Measurements from ENCODE around the gene POLR2E. TPM values are rescaled to one million over a fixed set of nuclear protein-coding genes. Genes with fewer than 3 reads are reported as not detected.

POLR2E gene
- total and polyA plus RNA-seq, 9 of the 15 experiments (the other 6 are each of a cell fraction or from before 2014, with no cell fraction given): 3.4 to 413 (median 244) TPM

DNA sequence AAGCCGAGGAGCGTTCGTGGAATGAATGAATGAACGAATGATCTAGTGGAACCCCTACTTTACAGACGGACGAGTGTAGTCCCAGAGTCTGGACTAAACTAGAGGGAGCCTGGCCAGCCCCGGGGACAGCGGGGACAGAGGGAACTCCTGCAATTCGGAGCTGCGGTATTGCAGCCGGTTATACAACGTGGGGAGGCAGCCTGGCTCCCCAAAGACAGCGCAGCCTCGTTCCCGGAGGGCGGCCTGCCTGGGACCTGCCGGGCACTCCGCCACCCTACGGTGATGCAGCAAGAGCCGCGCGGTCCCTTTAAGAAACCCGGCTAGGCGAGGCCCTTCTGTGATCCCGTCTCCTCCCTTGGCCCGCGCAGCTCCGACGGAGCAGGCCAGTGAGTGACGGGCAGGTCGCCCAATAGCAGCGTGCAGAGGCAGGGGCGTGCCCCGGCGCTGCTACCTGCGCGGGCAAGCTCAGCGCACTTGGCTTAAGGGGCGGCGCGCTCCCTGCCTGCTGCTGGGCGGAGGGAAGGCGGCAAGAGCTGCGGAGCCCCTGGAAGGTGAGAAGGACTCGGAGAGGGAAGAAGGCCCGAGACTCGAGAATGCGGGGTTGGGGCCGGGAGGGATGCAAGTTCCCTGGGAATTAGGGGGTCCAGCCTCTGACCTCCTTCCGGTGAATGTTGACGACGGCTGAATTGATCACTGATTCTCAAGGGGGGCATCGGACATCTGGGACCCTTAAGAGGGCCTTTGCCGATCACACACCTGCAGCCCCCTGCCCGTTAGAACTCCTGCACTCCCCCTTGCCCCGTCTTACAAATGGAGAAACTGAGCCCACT lies 55.3 kb downstream of the POLR2E start, which contains the start of gene ABCA7 (continued):
- TF ChIP-seq, protein P1, sequence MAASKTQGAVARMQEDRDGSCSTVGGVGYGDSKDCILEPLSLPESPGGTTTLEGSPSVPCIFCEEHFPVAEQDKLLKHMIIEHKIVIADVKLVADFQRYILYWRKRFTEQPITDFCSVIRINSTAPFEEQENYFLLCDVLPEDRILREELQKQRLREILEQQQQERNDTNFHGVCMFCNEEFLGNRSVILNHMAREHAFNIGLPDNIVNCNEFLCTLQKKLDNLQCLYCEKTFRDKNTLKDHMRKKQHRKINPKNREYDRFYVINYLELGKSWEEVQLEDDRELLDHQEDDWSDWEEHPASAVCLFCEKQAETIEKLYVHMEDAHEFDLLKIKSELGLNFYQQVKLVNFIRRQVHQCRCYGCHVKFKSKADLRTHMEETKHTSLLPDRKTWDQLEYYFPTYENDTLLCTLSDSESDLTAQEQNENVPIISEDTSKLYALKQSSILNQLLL (CRISPR knock-in tag; IDR thresholded peaks at IDR 0.05; ENCODE audit: borderline replicate concordance): no peak
- TF ChIP-seq ATF1 (CRISPR knock-in tag; IDR thresholded peaks at IDR 0.05): peak; percentile 40
- TF ChIP-seq ATF1 (tag; IDR thresholded peaks at IDR 0.05): peak; percentile 69
- peak; percentile 84 for TF ChIP-seq CCNT2 (IDR thresholded peaks at IDR 0.05; ENCODE audit: borderline replicate concordance, extremely low read depth, insufficient read length, low read depth, low read length)
- peak; percentile 58 for TF ChIP-seq XRCC5 (IDR thresholded peaks at IDR 0.05; ENCODE audit: low read depth, low read length)
- 0 out of 2 replicates have a peak, but pooled peaks have one; percentile 51 for TF ChIP-seq KLF13 (tag; IDR thresholded peaks at IDR 0.05; ENCODE audit: borderline replicate concordance, low read depth)
- peak; percentile 73 for TF ChIP-seq L3MBTL2 (IDR thresholded peaks at IDR 0.05)
- no peak for TF ChIP-seq XRCC3 (IDR thresholded peaks at IDR 0.05)
- 0 out of 2 replicates have a peak, but pooled peaks have one; percentile 15 for TF ChIP-seq ZNF780A (CRISPR knock-in tag; IDR thresholded peaks at IDR 0.05)
- TF ChIP-seq MXI1 (IDR thresholded peaks at IDR 0.05; ENCODE audit: low read depth, low read length): 0 out of 2 replicates have a peak, but pooled peaks have one; percentile 18
- TF ChIP-seq RCOR1 (IDR thresholded peaks at IDR 0.05; ENCODE audit: borderline replicate concordance in 1 of 2, low read depth in 2 of 2, low read length in 2 of 2): 0 out of 4 replicates have a peak, but pooled peaks of 1 of the 2 experiments have one; percentile 49
- TF ChIP-seq SRSF3 (IDR thresholded peaks at IDR 0.05; ENCODE audit: insufficient read depth, low read length): no peak
- peak; percentile 98 for TF ChIP-seq FIP1L1 (IDR thresholded peaks at IDR 0.05; ENCODE audit: low read depth, low read length, poor library complexity, severe bottlenecking)
- no peak for TF ChIP-seq ILF3 (IDR thresholded peaks at IDR 0.05; ENCODE audit: borderline replicate concordance)
- no peak for TF ChIP-seq TCF3 (CRISPR knock-in tag; IDR thresholded peaks at IDR 0.05)
- peak; percentile 100 for TF ChIP-seq ZFP91 (CRISPR knock-in tag; IDR thresholded peaks at IDR 0.05)
- peak; percentile 29 for TF ChIP-seq RBBP5 (IDR thresholded peaks at IDR 0.05; ENCODE audit: borderline replicate concordance, insufficient read depth, low read length, poor library complexity, severe bottlenecking)
- TF ChIP-seq ZBTB17 (CRISPR knock-in tag; IDR thresholded peaks at IDR 0.05): peak; percentile 31; the same call in 1 of the 2 replicates
- TF ChIP-seq POLR2B (IDR thresholded peaks at IDR 0.05; ENCODE audit: low read depth, partially characterized antibody): no peak
- TF ChIP-seq, protein P2, sequence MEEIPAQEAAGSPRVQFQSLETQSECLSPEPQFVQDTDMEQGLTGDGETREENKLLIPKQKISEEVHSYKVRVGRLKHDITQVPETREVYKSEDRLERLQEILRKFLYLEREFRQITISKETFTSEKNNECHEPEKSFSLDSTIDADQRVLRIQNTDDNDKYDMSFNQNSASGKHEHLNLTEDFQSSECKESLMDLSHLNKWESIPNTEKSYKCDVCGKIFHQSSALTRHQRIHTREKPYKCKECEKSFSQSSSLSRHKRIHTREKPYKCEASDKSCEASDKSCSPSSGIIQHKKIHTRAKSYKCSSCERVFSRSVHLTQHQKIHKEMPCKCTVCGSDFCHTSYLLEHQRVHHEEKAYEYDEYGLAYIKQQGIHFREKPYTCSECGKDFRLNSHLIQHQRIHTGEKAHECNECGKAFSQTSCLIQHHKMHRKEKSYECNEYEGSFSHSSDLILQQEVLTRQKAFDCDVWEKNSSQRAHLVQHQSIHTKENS (CRISPR knock-in tag; IDR thresholded peaks at IDR 0.05): no peak

Measured in K562 (cell line).